GM23338 (cell line): ENCODE data around the gene GABRE. TPM values are rescaled to one million over a fixed set of nuclear protein-coding genes. Genes with fewer than 3 reads are reported as not detected.

Experiments used
- CREB1 ChIP-seq: fragments of 250-450 bp; sonication (Bioruptor Pico); IDR thresholded peaks from 2 replicates; pipeline ENCODE4 v1.5.0; 2020; ENCODE audit warnings: low read depth, mild to moderate bottlenecking, moderate library complexity
- EZH2 ChIP-seq: fragments of 200-600 bp; sonication (generic); IDR thresholded peaks from one replicate; pipeline ENCODE4 v1.8.0; 2017; ENCODE audit warnings: antibody characterized with exemption, mild to moderate bottlenecking, low read depth; ENCODE audit not compliant: unreplicated experiment
- EZH2phosphoT487 ChIP-seq: fragments of 200-600 bp; sonication (generic); IDR thresholded peaks from one replicate; pipeline ENCODE4 v1.8.1; 2018; ENCODE audit warnings: antibody characterized with exemption; ENCODE audit not compliant: unreplicated experiment
- NANOG ChIP-seq: IDR thresholded peaks from 2 replicates; pipeline ENCODE4 v1.6.1; 2016; ENCODE audit warnings: antibody characterized with exemption, borderline replicate concordance
- POLR2AphosphoS5 ChIP-seq: IDR thresholded peaks from 2 replicates; pipeline ENCODE4 v1.6.1; 2016; ENCODE audit warnings: antibody characterized with exemption, low read depth
- ZNF114 ChIP-seq: fragments of 250-450 bp; sonication (Bioruptor Pico); IDR thresholded peaks from 2 replicates; pipeline ENCODE4 v1.5.0; 2020; ENCODE audit warnings: mild to moderate bottlenecking, moderate library complexity
- ZNF331 ChIP-seq: fragments of 250-450 bp; sonication (Bioruptor Pico); IDR thresholded peaks from 2 replicates; pipeline ENCODE4 v1.5.0; 2020; ENCODE audit warnings: low read depth, mild to moderate bottlenecking, moderate library complexity
- polyA plus RNA-seq: library from polyadenylated mRNA; unstranded; fragments of >200 nt; fragmentation: Nextera tagmentation; extraction: Ambion mirVana; gene quantifications from 2 replicates; pipeline ENCODE4 v1.2.1, GENCODE V29; 2016
- total RNA-seq: library from RNA; depleted of rRNA; stranded (reverse); fragments of >200 nt; shearing (Covaris generic); gene quantifications from 2 replicates; pipeline ENCODE4 v1.2.3, GENCODE V29; 2014
- TF ChIP-seq, protein P1 (sequence below): fragments of 250-450 bp; sonication (Bioruptor Pico); IDR thresholded peaks from 2 replicates; pipeline ENCODE4 v1.5.0; 2020; ENCODE audit warnings: mild to moderate bottlenecking, moderate library complexity
- TF ChIP-seq, protein P2 (sequence below): IDR thresholded peaks from 2 replicates; pipeline ENCODE4 v1.6.1; 2016; ENCODE audit warnings: antibody characterized with exemption
- TF ChIP-seq, protein P3 (sequence below), 2 experiments: fragments of 200-600 bp in 1 of 2; sonication (generic) in 1 of 2; conservative IDR thresholded peaks; 2 replicates each; pipeline versions ENCODE4 v1.5.1 to v1.6.1; 2016 to 2017; ENCODE audit warnings: antibody characterized with exemption in 2 of 2, low read depth in 2 of 2, mild to moderate bottlenecking in 2 of 2, moderate library complexity in 1 of 2

Gene GABRE
- total and polyA plus RNA-seq, 2 experiments from 2014 or later, result 4.9 to 8.3 TPM

DNA sequence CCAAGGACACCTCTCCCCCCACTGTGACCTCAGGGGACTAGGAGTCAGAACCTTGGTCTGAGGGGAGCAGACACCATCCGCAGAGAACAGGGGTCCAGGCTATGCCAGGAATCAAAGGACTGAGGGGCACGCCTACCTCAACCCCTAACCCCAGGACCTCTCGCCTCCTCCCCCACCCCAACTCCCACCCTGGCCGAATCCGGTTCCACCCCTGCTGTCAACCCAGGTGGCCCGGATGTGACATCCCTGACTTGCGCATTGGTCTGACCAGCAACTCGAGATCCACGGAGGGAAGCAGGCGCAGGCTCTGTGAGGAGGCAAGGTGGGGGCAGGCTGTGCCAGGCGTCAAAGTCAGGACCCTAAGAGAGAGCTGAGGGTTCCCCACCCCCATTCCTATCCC lies 62.3 kb downstream of the GABRE start (continued):
- TF ChIP-seq, protein P1, sequence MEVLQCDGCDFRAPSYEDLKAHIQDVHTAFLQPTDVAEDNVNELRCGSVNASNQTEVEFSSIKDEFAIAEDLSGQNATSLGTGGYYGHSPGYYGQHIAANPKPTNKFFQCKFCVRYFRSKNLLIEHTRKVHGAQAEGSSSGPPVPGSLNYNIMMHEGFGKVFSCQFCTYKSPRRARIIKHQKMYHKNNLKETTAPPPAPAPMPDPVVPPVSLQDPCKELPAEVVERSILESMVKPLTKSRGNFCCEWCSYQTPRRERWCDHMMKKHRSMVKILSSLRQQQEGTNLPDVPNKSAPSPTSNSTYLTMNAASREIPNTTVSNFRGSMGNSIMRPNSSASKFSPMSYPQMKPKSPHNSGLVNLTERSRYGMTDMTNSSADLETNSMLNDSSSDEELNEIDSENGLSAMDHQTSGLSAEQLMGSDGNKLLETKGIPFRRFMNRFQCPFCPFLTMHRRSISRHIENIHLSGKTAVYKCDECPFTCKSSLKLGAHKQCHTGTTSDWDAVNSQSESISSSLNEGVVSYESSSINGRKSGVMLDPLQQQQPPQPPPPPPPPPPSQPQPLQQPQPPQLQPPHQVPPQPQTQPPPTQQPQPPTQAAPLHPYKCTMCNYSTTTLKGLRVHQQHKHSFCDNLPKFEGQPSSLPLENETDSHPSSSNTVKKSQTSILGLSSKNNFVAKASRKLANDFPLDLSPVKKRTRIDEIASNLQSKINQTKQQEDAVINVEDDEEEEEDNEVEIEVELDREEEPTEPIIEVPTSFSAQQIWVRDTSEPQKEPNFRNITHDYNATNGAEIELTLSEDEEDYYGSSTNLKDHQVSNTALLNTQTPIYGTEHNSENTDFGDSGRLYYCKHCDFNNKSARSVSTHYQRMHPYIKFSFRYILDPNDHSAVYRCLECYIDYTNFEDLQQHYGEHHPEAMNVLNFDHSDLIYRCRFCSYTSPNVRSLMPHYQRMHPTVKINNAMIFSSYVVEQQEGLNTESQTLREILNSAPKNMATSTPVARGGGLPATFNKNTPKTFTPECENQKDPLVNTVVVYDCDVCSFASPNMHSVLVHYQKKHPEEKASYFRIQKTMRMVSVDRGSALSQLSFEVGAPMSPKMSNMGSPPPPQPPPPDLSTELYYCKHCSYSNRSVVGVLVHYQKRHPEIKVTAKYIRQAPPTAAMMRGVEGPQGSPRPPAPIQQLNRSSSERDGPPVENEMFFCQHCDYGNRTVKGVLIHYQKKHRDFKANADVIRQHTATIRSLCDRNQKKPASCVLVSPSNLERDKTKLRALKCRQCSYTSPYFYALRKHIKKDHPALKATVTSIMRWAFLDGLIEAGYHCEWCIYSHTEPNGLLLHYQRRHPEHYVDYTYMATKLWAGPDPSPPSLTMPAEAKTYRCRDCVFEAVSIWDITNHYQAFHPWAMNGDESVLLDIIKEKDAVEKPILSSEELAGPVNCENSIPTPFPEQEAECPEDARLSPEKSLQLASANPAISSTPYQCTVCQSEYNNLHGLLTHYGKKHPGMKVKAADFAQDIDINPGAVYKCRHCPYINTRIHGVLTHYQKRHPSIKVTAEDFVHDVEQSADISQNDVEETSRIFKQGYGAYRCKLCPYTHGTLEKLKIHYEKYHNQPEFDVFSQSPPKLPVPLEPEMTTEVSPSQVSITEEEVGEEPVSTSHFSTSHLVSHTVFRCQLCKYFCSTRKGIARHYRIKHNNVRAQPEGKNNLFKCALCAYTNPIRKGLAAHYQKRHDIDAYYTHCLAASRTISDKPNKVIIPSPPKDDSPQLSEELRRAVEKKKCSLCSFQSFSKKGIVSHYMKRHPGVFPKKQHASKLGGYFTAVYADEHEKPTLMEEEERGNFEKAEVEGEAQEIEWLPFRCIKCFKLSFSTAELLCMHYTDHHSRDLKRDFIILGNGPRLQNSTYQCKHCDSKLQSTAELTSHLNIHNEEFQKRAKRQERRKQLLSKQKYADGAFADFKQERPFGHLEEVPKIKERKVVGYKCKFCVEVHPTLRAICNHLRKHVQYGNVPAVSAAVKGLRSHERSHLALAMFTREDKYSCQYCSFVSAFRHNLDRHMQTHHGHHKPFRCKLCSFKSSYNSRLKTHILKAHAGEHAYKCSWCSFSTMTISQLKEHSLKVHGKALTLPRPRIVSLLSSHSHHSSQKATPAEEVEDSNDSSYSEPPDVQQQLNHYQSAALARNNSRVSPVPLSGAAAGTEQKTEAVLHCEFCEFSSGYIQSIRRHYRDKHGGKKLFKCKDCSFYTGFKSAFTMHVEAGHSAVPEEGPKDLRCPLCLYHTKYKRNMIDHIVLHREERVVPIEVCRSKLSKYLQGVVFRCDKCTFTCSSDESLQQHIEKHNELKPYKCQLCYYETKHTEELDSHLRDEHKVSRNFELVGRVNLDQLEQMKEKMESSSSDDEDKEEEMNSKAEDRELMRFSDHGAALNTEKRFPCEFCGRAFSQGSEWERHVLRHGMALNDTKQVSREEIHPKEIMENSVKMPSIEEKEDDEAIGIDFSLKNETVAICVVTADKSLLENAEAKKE (CRISPR knock-in tag), result no peak
- TF ChIP-seq NANOG (no peak), CREB1 (CRISPR knock-in tag) (no peak), POLR2AphosphoS5 (no peak), EZH2phosphoT487 (no peak), ZNF331 (no peak), ZNF114 (CRISPR knock-in tag) (no peak), EZH2 (no peak)
- TF ChIP-seq, protein P2, sequence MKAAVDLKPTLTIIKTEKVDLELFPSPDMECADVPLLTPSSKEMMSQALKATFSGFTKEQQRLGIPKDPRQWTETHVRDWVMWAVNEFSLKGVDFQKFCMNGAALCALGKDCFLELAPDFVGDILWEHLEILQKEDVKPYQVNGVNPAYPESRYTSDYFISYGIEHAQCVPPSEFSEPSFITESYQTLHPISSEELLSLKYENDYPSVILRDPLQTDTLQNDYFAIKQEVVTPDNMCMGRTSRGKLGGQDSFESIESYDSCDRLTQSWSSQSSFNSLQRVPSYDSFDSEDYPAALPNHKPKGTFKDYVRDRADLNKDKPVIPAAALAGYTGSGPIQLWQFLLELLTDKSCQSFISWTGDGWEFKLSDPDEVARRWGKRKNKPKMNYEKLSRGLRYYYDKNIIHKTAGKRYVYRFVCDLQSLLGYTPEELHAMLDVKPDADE, result no peak
- TF ChIP-seq, protein P3, sequence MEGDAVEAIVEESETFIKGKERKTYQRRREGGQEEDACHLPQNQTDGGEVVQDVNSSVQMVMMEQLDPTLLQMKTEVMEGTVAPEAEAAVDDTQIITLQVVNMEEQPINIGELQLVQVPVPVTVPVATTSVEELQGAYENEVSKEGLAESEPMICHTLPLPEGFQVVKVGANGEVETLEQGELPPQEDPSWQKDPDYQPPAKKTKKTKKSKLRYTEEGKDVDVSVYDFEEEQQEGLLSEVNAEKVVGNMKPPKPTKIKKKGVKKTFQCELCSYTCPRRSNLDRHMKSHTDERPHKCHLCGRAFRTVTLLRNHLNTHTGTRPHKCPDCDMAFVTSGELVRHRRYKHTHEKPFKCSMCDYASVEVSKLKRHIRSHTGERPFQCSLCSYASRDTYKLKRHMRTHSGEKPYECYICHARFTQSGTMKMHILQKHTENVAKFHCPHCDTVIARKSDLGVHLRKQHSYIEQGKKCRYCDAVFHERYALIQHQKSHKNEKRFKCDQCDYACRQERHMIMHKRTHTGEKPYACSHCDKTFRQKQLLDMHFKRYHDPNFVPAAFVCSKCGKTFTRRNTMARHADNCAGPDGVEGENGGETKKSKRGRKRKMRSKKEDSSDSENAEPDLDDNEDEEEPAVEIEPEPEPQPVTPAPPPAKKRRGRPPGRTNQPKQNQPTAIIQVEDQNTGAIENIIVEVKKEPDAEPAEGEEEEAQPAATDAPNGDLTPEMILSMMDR (conservative IDR thresholded peaks at IDR 0.05; ENCODE audit: low read depth in 2 of 2), result no peak
